H1 (cell line): Measurements from ENCODE around the gene DICER1. TPM values are rescaled to one million over a fixed set of nuclear protein-coding genes. Genes with fewer than 3 reads are reported as not detected.
A peak's percentile ranks its signal among the peaks of the same experiment; 100 is the strongest.

Experiments used
- CTCF ChIA-PET: fragments of 300-600 bp; sonication (Branson Sonifier 250); formaldehyde crosslinking; loops from one replicate; lab custom pipeline; 2021; ENCODE audit not compliant: partially characterized antibody; lab: Charles Lee
- POLR2A ChIA-PET: fragments of 300-600 bp; sonication (Branson Sonifier 250); formaldehyde crosslinking; loops from one replicate; lab custom pipeline; 2021; ENCODE audit warnings: inconsistent platforms; ENCODE audit not compliant: partially characterized antibody; lab: Charles Lee
- DNase-seq, 2 experiments: peaks; one replicate each; pipeline versions ENCODE4 v3.0.0 to v3.0.0-alpha.2; 2010 to 2022; ENCODE audit warnings: low spot score in 2 of 2, low read depth in 1 of 2, mixed read lengths in 1 of 2
- FAIRE-seq: peaks from 2 replicates; lab custom pipeline; 2011; peaks lifted over from hg19 to GRCh38; lab: Jason Lieb, UNC
- H2AFZ ChIP-seq: 2 replicates; pipeline ENCODE4 v1.8.1; 2012; ENCODE audit warnings: low read length, inconsistent platforms
- H2AK5ac ChIP-seq: 2 replicates; pipeline ENCODE4 v1.6.1; 2013; ENCODE audit warnings: low read depth, low read length
- H2BK120ac ChIP-seq: replicated peaks from 2 replicates; pipeline ENCODE3; 2013; ENCODE audit warnings: low read depth, low read length, inconsistent platforms
- H2BK12ac ChIP-seq: 2 replicates; pipeline ENCODE4 v1.6.1; 2013; ENCODE audit warnings: low read depth, low read length
- H2BK15ac ChIP-seq: 2 replicates; pipeline ENCODE4 v1.6.1; 2013; ENCODE audit warnings: low read length
- H2BK20ac ChIP-seq: 2 replicates; pipeline ENCODE4 v1.6.1; 2013; ENCODE audit warnings: low read length
- H2BK5ac ChIP-seq: 2 replicates; pipeline ENCODE4 v1.6.1; 2013; ENCODE audit warnings: low read depth, low read length
- H3K14ac ChIP-seq: 2 replicates; pipeline ENCODE4 v1.6.1; 2013; ENCODE audit warnings: inconsistent platforms; ENCODE audit not compliant: insufficient read length
- H3K18ac ChIP-seq: 2 replicates; pipeline ENCODE4 v1.6.1; 2013; ENCODE audit warnings: low read length; ENCODE audit errors: extremely low read depth
- H3K23ac ChIP-seq: 2 replicates; pipeline ENCODE4 v1.6.1; 2013; ENCODE audit warnings: inconsistent platforms; ENCODE audit not compliant: insufficient read length
- H3K23me2 ChIP-seq: 2 replicates; pipeline ENCODE4 v1.6.1; 2013; ENCODE audit warnings: low read depth, low read length
- H3K27ac ChIP-seq: 2 replicates; pipeline ENCODE4 v1.6.1; 2011; ENCODE audit warnings: low read depth, low read length, inconsistent platforms
- H3K27me3 ChIP-seq, 4 experiments: replicated peaks in 1 of 4; 1 replicate in 1 of 4; 2 replicates in 3 of 4; pipeline versions ENCODE4 v1.6.1 to v1.8.1; 2011 to 2013; ENCODE audit warnings: low read length in 3 of 4, mild to moderate bottlenecking in 3 of 4, inconsistent platforms in 2 of 4, mixed read lengths in 2 of 4, moderate library complexity in 1 of 4; ENCODE audit not compliant: control insufficient read depth in 3 of 4, insufficient read depth in 3 of 4; ENCODE audit errors: extremely low read depth in 1 of 4
- H3K36me3 ChIP-seq, 4 experiments: 2 replicates each; pipeline versions ENCODE4 v1.6.1 to v1.8.1; 2011 to 2013; ENCODE audit warnings: mild to moderate bottlenecking in 4 of 4, low read length in 3 of 4, moderate library complexity in 2 of 4, control low read depth in 1 of 4, inconsistent platforms in 1 of 4; ENCODE audit not compliant: insufficient read depth in 4 of 4, control insufficient read depth in 2 of 4
- H3K4ac ChIP-seq: replicated peaks from 2 replicates; pipeline ENCODE3; 2013; ENCODE audit warnings: low read length, low read depth, mixed read lengths, inconsistent platforms; ENCODE audit not compliant: insufficient read length
- H3K4me1 ChIP-seq, 4 experiments: replicated peaks in 1 of 4; 1 replicate in 1 of 4; 2 replicates in 3 of 4; pipeline versions ENCODE4 v1.6.1 to v1.8.1; 2011 to 2013; ENCODE audit warnings: low read length in 3 of 4, inconsistent platforms in 2 of 4, mixed read lengths in 1 of 4; ENCODE audit not compliant: insufficient read depth in 4 of 4, control insufficient read depth in 3 of 4
- H3K4me2 ChIP-seq, 2 experiments: 2 replicates each; pipeline versions ENCODE4 v1.6.1 to v1.8.1; 2011 to 2013; ENCODE audit warnings: low read depth in 2 of 2, low read length in 2 of 2, control low read depth in 1 of 2, inconsistent platforms in 1 of 2, mild to moderate bottlenecking in 1 of 2; ENCODE audit not compliant: insufficient read depth in 1 of 2
- H3K4me3 ChIP-seq, 4 experiments: fragments of 200-600, 300-600 bp in 1 of 4; sonication (generic), shearing (Covaris generic), sonication (Bioruptor Twin) in 1 of 4; 2 replicates each; pipeline versions ENCODE4 v1.5.1 to v1.8.1; 2011 to 2016; ENCODE audit warnings: low read length in 4 of 4, low read depth in 3 of 4, control low read depth in 2 of 4, inconsistent platforms in 2 of 4, mild to moderate bottlenecking in 2 of 4, mixed read lengths in 1 of 4, moderate library complexity in 1 of 4; ENCODE audit not compliant: insufficient read depth in 2 of 4; ENCODE audit errors: extremely low read depth in 1 of 4
- H3K56ac ChIP-seq: replicated peaks from 2 replicates; pipeline ENCODE3; 2013; ENCODE audit warnings: low read depth, mild to moderate bottlenecking, mixed read lengths, low read length, inconsistent platforms; ENCODE audit not compliant: insufficient read length
- H3K79me1 ChIP-seq: 2 replicates; pipeline ENCODE4 v1.6.1; 2013; ENCODE audit warnings: low read depth, low read length, control low read depth
- H3K79me2 ChIP-seq, 2 experiments: 2 replicates each; pipeline versions ENCODE4 v1.6.1 to v1.8.1; 2012 to 2013; ENCODE audit warnings: low read length in 2 of 2, mild to moderate bottlenecking in 2 of 2, inconsistent platforms in 1 of 2; ENCODE audit not compliant: insufficient read depth in 2 of 2, control insufficient read depth in 1 of 2
- H3K9ac ChIP-seq, 4 experiments: replicated peaks in 1 of 4; 1 replicate in 1 of 4; 2 replicates in 3 of 4; pipeline versions ENCODE4 v1.6.1 to v1.8.1; 2011 to 2013; ENCODE audit warnings: low read depth in 3 of 4, low read length in 3 of 4, control low read depth in 2 of 4, mild to moderate bottlenecking in 2 of 4, moderate library complexity in 2 of 4, inconsistent platforms in 1 of 4; ENCODE audit errors: extremely low read depth in 1 of 4
- H3K9me3 ChIP-seq, 2 experiments: 2 replicates each; pipeline versions ENCODE4 v1.6.1 to v1.8.1; 2012 to 2013; ENCODE audit warnings: mild to moderate bottlenecking in 2 of 2, moderate library complexity in 2 of 2, control low read depth in 1 of 2, inconsistent platforms in 1 of 2, low read depth in 1 of 2, low read length in 1 of 2, mixed read lengths in 1 of 2; ENCODE audit not compliant: insufficient read depth in 2 of 2
- H4K20me1 ChIP-seq, 2 experiments: replicated peaks in 1 of 2; 2 replicates each; pipeline versions ENCODE3 to v1.8.1; 2011 to 2013; ENCODE audit warnings: inconsistent platforms in 2 of 2, low read length in 2 of 2, mild to moderate bottlenecking in 1 of 2; ENCODE audit not compliant: insufficient read depth in 2 of 2, control insufficient read depth in 1 of 2
- H4K5ac ChIP-seq: 2 replicates; pipeline ENCODE4 v1.6.1; 2013; ENCODE audit warnings: low read length, low read depth, mixed read lengths, inconsistent platforms; ENCODE audit not compliant: insufficient read length
- H4K8ac ChIP-seq: 2 replicates; pipeline ENCODE4 v1.8.0; 2013; ENCODE audit warnings: mild to moderate bottlenecking, moderate library complexity, low read length, inconsistent platforms; ENCODE audit not compliant: insufficient read depth; ENCODE audit errors: extremely low read depth
- H4K91ac ChIP-seq: replicated peaks from 2 replicates; pipeline ENCODE3; 2013; ENCODE audit warnings: low read length, mixed read lengths, inconsistent platforms; ENCODE audit not compliant: insufficient read length
- CBX8 ChIP-seq: fragments of 300-800, 300-1000 bp; sonication (generic); IDR thresholded peaks from 2 replicates; pipeline ENCODE4 v1.7.1; 2016; ENCODE audit warnings: low read depth, low read length, borderline replicate concordance
- CEBPB ChIP-seq: IDR thresholded peaks from 2 replicates; pipeline ENCODE4 v1.6.1; 2012; ENCODE audit warnings: low read depth, low read length
- CHD1 ChIP-seq: IDR thresholded peaks from 2 replicates; pipeline ENCODE4 v1.6.1; 2012; ENCODE audit warnings: low read depth, low read length, improper control_type of control experiment
- HDAC2 ChIP-seq, 2 experiments: fragments of 300-600 bp in 1 of 2; sonication (generic) in 1 of 2; IDR thresholded peaks; 2 replicates each; pipeline ENCODE4 v1.6.1; 2011 to 2012; ENCODE audit warnings: low read depth in 2 of 2, low read length in 2 of 2, mild to moderate bottlenecking in 2 of 2, moderate library complexity in 2 of 2, borderline replicate concordance in 1 of 2, inconsistent platforms in 1 of 2
- JUN ChIP-seq: IDR thresholded peaks from 2 replicates; pipeline ENCODE4 v1.6.1; 2011; ENCODE audit warnings: low read depth, mild to moderate bottlenecking, improper control_type of control experiment, low read length
- KDM4A ChIP-seq: IDR thresholded peaks from one replicate; pipeline ENCODE4 v1.7.1; 2012; ENCODE audit warnings: low read depth, mild to moderate bottlenecking, moderate library complexity, low read length, inconsistent platforms; ENCODE audit not compliant: severe bottlenecking
- POLR2A ChIP-seq, 2 experiments: IDR thresholded peaks; 1 replicate in 1 of 2; 2 replicates in 1 of 2; pipeline ENCODE4 v1.6.1; 2011; ENCODE audit warnings: low read depth in 2 of 2, low read length in 2 of 2, mild to moderate bottlenecking in 2 of 2; ENCODE audit errors: control extremely low read depth in 1 of 2
- RFX5 ChIP-seq: IDR thresholded peaks from 2 replicates; pipeline ENCODE4 v1.6.1; 2011; ENCODE audit warnings: low read depth, low read length, improper control_type of control experiment, borderline replicate concordance
- RXRA ChIP-seq: IDR thresholded peaks from 2 replicates; pipeline ENCODE4 v1.6.1; 2011; ENCODE audit warnings: low read depth, mild to moderate bottlenecking, low read length, moderate library complexity; ENCODE audit not compliant: insufficient read depth
- SAP30 ChIP-seq: fragments of 300-600 bp; sonication (generic); IDR thresholded peaks from 2 replicates; pipeline ENCODE4 v1.7.1; 2012; ENCODE audit warnings: low read length, moderate library complexity, mild to moderate bottlenecking, inconsistent platforms; ENCODE audit not compliant: insufficient read depth, insufficient replicate concordance
- TCF12 ChIP-seq: IDR thresholded peaks from 2 replicates; pipeline ENCODE4 v1.6.1; 2011; ENCODE audit warnings: low read depth, mild to moderate bottlenecking, low read length
- TEAD4 ChIP-seq: IDR thresholded peaks from 2 replicates; pipeline ENCODE4 v1.6.1; 2012; ENCODE audit warnings: low read depth, low read length, inconsistent platforms, mixed read lengths
- WGBS, 2 experiments: shearing (Covaris generic) in 1 of 2; methylation state at CpG; one replicate each; pipeline versions ENCODE4 v1.1.6 to v1.1.7; 2013 to 2015; ENCODE audit warnings: low lambda C conversion rate in 2 of 2, mixed read lengths in 2 of 2, inconsistent platforms in 1 of 2, low coverage in 1 of 2, missing lambda C conversion rate in 1 of 2; ENCODE audit not compliant: insufficient replicate concordance in 2 of 2, insufficient coverage in 1 of 2, insufficient read length in 1 of 2; ENCODE audit errors: extremely low coverage in 1 of 2, missing lambda C conversion rate in 1 of 2; 5-methylcytosine and 5-hydroxymethylcytosine counted together
- polyA plus RNA-seq, 7 experiments: library from polyadenylated mRNA; depleted of rRNA in 3 of 7; stranded (reverse) in 5 of 7; unstranded in 2 of 7; fragments of >200 nt in 5 of 7; fragments of 200-250 nt in 2 of 7; gene quantifications; 1 replicate in 5 of 7; 2 replicates in 1 of 7; 4 replicates in 1 of 7; pipeline versions ENCODE4 v1.2.1 to v1.2.3, GENCODE V29; 2011 to 2013; ENCODE audit warnings: missing spikeins in 2 of 7, mixed read lengths in 2 of 7
- total RNA-seq: library from RNA; stranded (reverse); fragmentation: NEBNext Ultra II Directional; extraction: Animal tissue kit (Norgen Biotek cat#: 25700); gene quantifications from 2 replicates; pipeline ENCODE4 v1.2.1, GENCODE V29; 2021

Gene DICER1
- total and polyA plus RNA-seq, 2 of the 8 experiments (the other 6 are each of a cell fraction or from before 2014, with no cell fraction given), result 11.9 to 61.8 TPM

- FAIRE-seq (no peak), DNase-seq (no peak)
- H3K79me1 ChIP-seq, result no peaks in the 10 kb centered on the region
- peak overlapping the region; percentile 95 for H2BK15ac ChIP-seq
- no peak overlapping the region for H3K27ac ChIP-seq
- peak overlapping the region; percentile 93 for H2BK5ac ChIP-seq
- no peak overlapping the region for H3K56ac ChIP-seq
- no peaks in the 10 kb centered on the region for H3K9me3 ChIP-seq
- ChIA-PET POLR2A (interaction anchor here (0.6 to 3.1 kb wide), 4 partner anchors 14 to 47 kb away, joined by 3 to 9 read pairs (median 4); no protein-coding TSS in a partner anchor), CTCF (interaction anchor here (4.3 kb wide), 1 partner anchor 23 kb away, joined by 10 read pairs; no protein-coding TSS in a partner anchor)
- WGBS, 2 experiments, result 84% methylated on average over 9 of the region's 9 CpGs; no CpG with 5 or more reads in 1 of the 2 experiments
- H3K27me3 ChIP-seq, result no peaks in the 10 kb centered on the region
- no peak overlapping the region for H2AFZ ChIP-seq
- no peaks in the 10 kb centered on the region for H3K79me2 ChIP-seq
- no peak overlapping the region for H3K9ac ChIP-seq
- H3K4me3 ChIP-seq, result no peak overlapping the region
- no peak overlapping the region for H3K4ac ChIP-seq
- no peak overlapping the region for H3K4me2 ChIP-seq
- peak overlapping the region; percentile 29 for H2BK120ac ChIP-seq
- H3K36me3 ChIP-seq, result no peaks in the 10 kb centered on the region
- no peak overlapping the region for H4K5ac ChIP-seq
- no peaks in the 10 kb centered on the region for H3K23me2 ChIP-seq
- peak overlapping the region; percentile 75; the same call in 1 of the 2 replicates for H2BK20ac ChIP-seq
- peak overlapping the region; percentile 32 for H2AK5ac ChIP-seq
- H3K4me1 ChIP-seq, result peaks cover 12 to 25% (median 18%) of the 10 kb centered on the region in 4 experiments
- no peaks in the 10 kb centered on the region for H4K20me1 ChIP-seq
- peak overlapping the region; percentile 5; the same call in 1 of the 2 replicates for H4K8ac ChIP-seq
- H3K18ac ChIP-seq, result peak overlapping the region; percentile 81; the same call in 1 of the 2 replicates
- H3K23ac ChIP-seq, result no peak overlapping the region
- peak overlapping the region; percentile 75 for H4K91ac ChIP-seq
- peak overlapping the region; percentile 96 for H2BK12ac ChIP-seq
- no peak overlapping the region for H3K14ac ChIP-seq
- TF ChIP-seq CBX8, result no peak
- TF ChIP-seq RXRA, result no peak
- no peak for TF ChIP-seq KDM4A
- TF ChIP-seq SAP30, result no peak
- TF ChIP-seq HDAC2 (IDR thresholded peaks at IDR 0.05; ENCODE audit: borderline replicate concordance in 1 of 2, low read depth in 2 of 2, low read length in 2 of 2), result no peak
- no peak for TF ChIP-seq TCF12
- no peak for TF ChIP-seq POLR2A (IDR thresholded peaks at IDR 0.05; ENCODE audit: control extremely low read depth in 1 of 2, low read depth in 2 of 2, low read length in 2 of 2)
- TF ChIP-seq CEBPB, result no peak
- no peak for TF ChIP-seq TEAD4
- TF ChIP-seq RFX5, result no peak
- TF ChIP-seq CHD1, result no peak
- no peak for TF ChIP-seq JUN
These were observed 41.0 kb upstream of the DICER1 start for GRCh38 chr14:95198320-95198719.
